IMR-90 (cell line): ENCODE results near the gene ADAMTS9. TPM values are rescaled to one million over a fixed set of nuclear protein-coding genes. Genes with fewer than 3 reads are reported as not detected.
"Not testable (repeated sequence)": the region's sequence is repeated elsewhere in the genome, so short reads cannot be mapped to it uniquely, and the experiment has no call there.

Source experiments
- ATAC-seq: fragments of 200-7000 bp; cut with Tn5 transposase; 2 replicates; pipeline ENCODE4 v1.9.1; 2020; ENCODE audit warnings: low read depth, mild to moderate bottlenecking, moderate library complexity
- BruUV-seq: library from RNA; stranded (reverse); fragments of 400-500 nt; replicated peaks from 2 replicates; lab custom pipeline; 2021; lab: Mats Ljungman, UMichigan
- CTCF ChIA-PET: fragments of 300-600 bp; formaldehyde crosslinking; extraction: SDS; loops from one replicate; lab custom pipeline; 2021; ENCODE audit warnings: antibody characterized with exemption; lab: Yijun Ruan, JAX
- POLR2A ChIA-PET: fragments of 300-600 bp; sonication (Branson Sonifier 250); formaldehyde crosslinking; loops from one replicate; lab custom pipeline; 2022; ENCODE audit warnings: antibody characterized with exemption; ENCODE audit not compliant: unreplicated experiment; lab: Charles Lee
- DNase-seq: peaks from one replicate; pipeline ENCODE4 v3.0.0; 2013
- H2AFZ ChIP-seq: replicated peaks from 2 replicates; pipeline ENCODE3; 2013; ENCODE audit warnings: low read length, mild to moderate bottlenecking; ENCODE audit not compliant: poor library complexity
- H2AK5ac ChIP-seq: 2 replicates; pipeline ENCODE4 v1.6.1; 2013; ENCODE audit warnings: low read depth, low read length, inconsistent platforms
- H2AK9ac ChIP-seq: replicated peaks from 2 replicates; pipeline ENCODE3; 2013; ENCODE audit warnings: mild to moderate bottlenecking, low read depth, low read length, moderate library complexity; ENCODE audit not compliant: poor library complexity
- H2BK120ac ChIP-seq: 2 replicates; pipeline ENCODE4 v1.6.1; 2013; ENCODE audit warnings: low read depth, low read length, inconsistent platforms
- H2BK15ac ChIP-seq: 3 replicates; pipeline ENCODE4 v1.6.1; 2013; ENCODE audit warnings: low read depth, low read length, inconsistent platforms
- H2BK20ac ChIP-seq: 2 replicates; pipeline ENCODE4 v1.6.1; 2013; ENCODE audit warnings: low read depth, mild to moderate bottlenecking, inconsistent platforms, low read length, moderate library complexity
- H2BK5ac ChIP-seq: 2 replicates; pipeline ENCODE4 v1.6.1; 2013; ENCODE audit warnings: mild to moderate bottlenecking, low read depth, low read length, inconsistent platforms; ENCODE audit not compliant: poor library complexity, severe bottlenecking
- H3K14ac ChIP-seq: replicated peaks from 2 replicates; pipeline ENCODE4 v1.6.1; 2013; ENCODE audit warnings: low read depth, low read length, inconsistent platforms
- H3K18ac ChIP-seq: 2 replicates; pipeline ENCODE4 v1.6.1; 2013; ENCODE audit warnings: low read depth, low read length, control low read depth
- H3K23ac ChIP-seq: 2 replicates; pipeline ENCODE4 v1.6.1; 2013; ENCODE audit warnings: low read depth, low read length, inconsistent platforms
- H3K27ac ChIP-seq: 2 replicates; pipeline ENCODE4 v1.5.1; 2013; ENCODE audit warnings: mild to moderate bottlenecking, control low read depth, low read length; ENCODE audit not compliant: insufficient read depth
- H3K27me3 ChIP-seq: 2 replicates; pipeline ENCODE4 v1.6.1; 2013; ENCODE audit warnings: low read length; ENCODE audit not compliant: control insufficient read depth, insufficient read depth
- H3K36me3 ChIP-seq: 2 replicates; pipeline ENCODE4 v1.6.1; 2013; ENCODE audit warnings: low read length, mixed read lengths; ENCODE audit not compliant: control insufficient read depth, insufficient read depth
- H3K4ac ChIP-seq: 2 replicates; pipeline ENCODE4 v1.6.1; 2013; ENCODE audit warnings: low read depth, low read length, inconsistent platforms
- H3K4me1 ChIP-seq: 2 replicates; pipeline ENCODE4 v1.6.1; 2013; ENCODE audit warnings: low read length, mixed read lengths; ENCODE audit not compliant: control insufficient read depth, insufficient read depth
- H3K4me2 ChIP-seq: 2 replicates; pipeline ENCODE4 v1.6.1; 2013; ENCODE audit warnings: low read depth, mild to moderate bottlenecking, control low read depth, low read length, moderate library complexity
- H3K4me3 ChIP-seq: 2 replicates; pipeline ENCODE4 v1.5.1; 2013; ENCODE audit warnings: low read depth, mild to moderate bottlenecking, control low read depth, low read length, moderate library complexity; ENCODE audit not compliant: insufficient read depth
- H3K56ac ChIP-seq: 2 replicates; pipeline ENCODE4 v1.6.1; 2013; ENCODE audit warnings: low read length, inconsistent platforms; ENCODE audit not compliant: insufficient read depth; ENCODE audit errors: extremely low read depth
- H3K79me1 ChIP-seq, 2 experiments: 2 replicates each; pipeline ENCODE4 v1.6.1; 2013; ENCODE audit warnings: low read length in 2 of 2, inconsistent platforms in 1 of 2, low read depth in 1 of 2
- H3K9ac ChIP-seq: 2 replicates; pipeline ENCODE4 v1.6.1; 2013; ENCODE audit warnings: low read depth, low read length, control low read depth
- H3K9me1 ChIP-seq: 2 replicates; pipeline ENCODE4 v1.6.1; 2013; ENCODE audit warnings: low read length, inconsistent platforms; ENCODE audit not compliant: insufficient read depth
- H3K9me3 ChIP-seq: 2 replicates; pipeline ENCODE4 v1.6.1; 2013; ENCODE audit warnings: low read length; ENCODE audit not compliant: control insufficient read depth, insufficient read depth
- H4K20me1 ChIP-seq: 2 replicates; pipeline ENCODE4 v1.6.1; 2013; ENCODE audit warnings: low read length, inconsistent platforms; ENCODE audit not compliant: insufficient read depth
- H4K5ac ChIP-seq: 2 replicates; pipeline ENCODE4 v1.6.1; 2013; ENCODE audit warnings: mild to moderate bottlenecking, low read depth, low read length, control low read depth
- H4K8ac ChIP-seq, 2 experiments: 2 replicates each; pipeline ENCODE4 v1.6.1; 2013; ENCODE audit warnings: low read depth in 2 of 2, low read length in 2 of 2, control low read depth in 1 of 2, inconsistent platforms in 1 of 2
- H4K91ac ChIP-seq: 2 replicates; pipeline ENCODE4 v1.6.1; 2013; ENCODE audit warnings: low read depth, low read length, inconsistent platforms; ENCODE audit not compliant: insufficient read depth
- WGBS, 2 experiments: methylation state at CpG; one replicate each; pipeline versions ENCODE4 v1.1.5 to v1.1.7; 2013; ENCODE audit warnings: missing lambda C conversion rate in 2 of 2; ENCODE audit not compliant: insufficient read length in 1 of 2; ENCODE audit errors: extremely low coverage in 2 of 2; 5-methylcytosine and 5-hydroxymethylcytosine counted together
- dilution Hi-C: fragments of 300-500 bp; cut with HindIII; formaldehyde crosslinking; loops from one replicate; pipeline ENCODE4 v1.14.3; 2018; ENCODE audit warnings: low sequenced_read_pairs; ENCODE audit not compliant: unreplicated experiment
- in situ Hi-C: fragments of 300-500 bp; cut with MboI; formaldehyde crosslinking; loops from 3 replicates; pipeline ENCODE4 v1.14.3; 2019; ENCODE audit warnings: low sequenced_read_pairs, inconsistent platforms, mixed read lengths
- intact Hi-C: fragments of 100-400 bp; cut with micrococcal nuclease; formaldehyde crosslinking; loops from 2 replicates; pipeline ENCODE4 v1.10.0; 2022
- polyA plus RNA-seq, 3 experiments: library from polyadenylated mRNA; depleted of rRNA; stranded (reverse); fragments of >200 nt; gene quantifications; 2 replicates each; pipeline ENCODE4 v1.2.3, GENCODE V29; 2012; ENCODE audit warnings: low replicate concordance in 1 of 3
- total RNA-seq: library from RNA; depleted of rRNA; stranded (reverse); fragments of >200 nt; gene quantifications from 2 replicates; pipeline ENCODE4 v1.2.3, GENCODE V29; 2012

ADAMTS9 gene
- total and polyA plus RNA-seq, 2 of the 4 experiments (the other 2 are of a cell fraction) = 0.55 to 1.1 TPM

DNA sequence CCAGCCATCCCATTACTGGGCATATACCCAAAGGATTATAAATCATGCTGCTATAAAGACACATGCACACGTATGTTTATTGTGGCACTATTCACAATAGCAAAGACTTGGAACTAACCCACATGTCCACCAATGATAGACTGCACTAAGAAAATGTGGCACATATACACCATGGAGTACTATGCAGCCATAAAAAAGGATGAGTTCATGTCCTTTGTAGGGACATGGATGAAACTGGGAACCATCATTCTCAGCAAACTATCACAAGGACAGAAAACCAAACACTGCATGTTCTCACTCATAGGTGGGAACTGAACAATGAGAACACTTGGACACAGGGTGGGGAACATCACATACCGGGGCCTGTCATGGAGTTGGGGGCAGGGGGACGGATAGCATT is 142.6 kb downstream of the ADAMTS9 start:
- H2AK9ac ChIP-seq, ATAC-seq, H3K18ac ChIP-seq, DNase-seq, H3K9ac ChIP-seq, H3K23ac ChIP-seq, H3K27me3 ChIP-seq, BruUV-seq, H3K4ac ChIP-seq, H3K4me3 ChIP-seq, H2BK120ac ChIP-seq, H3K9me3 ChIP-seq, H4K8ac ChIP-seq, H4K20me1 ChIP-seq, H3K79me1 ChIP-seq, H3K9me1 ChIP-seq, H2BK15ac ChIP-seq, H4K5ac ChIP-seq, H3K4me2 ChIP-seq, dilution Hi-C loops, H4K91ac ChIP-seq, H3K56ac ChIP-seq, H2AK5ac ChIP-seq, H2BK5ac ChIP-seq, H2BK20ac ChIP-seq, CTCF ChIA-PET, H3K14ac ChIP-seq, H2AFZ ChIP-seq, POLR2A ChIA-PET, H3K27ac ChIP-seq: not testable (repeated sequence)
- intact Hi-C loops = loop anchor here (5.0 kb wide), 1 partner anchor 122 kb away; no protein-coding TSS in a partner anchor
- H3K36me3 ChIP-seq = peaks cover 16% of the 10 kb centered on the region
- in situ Hi-C loops = loop anchor here (25.0 kb wide), 3 partner anchors 867 to 1642 kb away; no protein-coding TSS in a partner anchor
- peaks cover 12% of the 10 kb centered on the region; the same call in 1 of the 2 replicates for H3K4me1 ChIP-seq
- WGBS, 2 experiments = no CpG with 5 or more reads among the region's 3 CpGs
